Dedifferentiated amniotic fluid mesenchymal stem cell (primary cell): ENCODE measurements around the gene ZRANB3.

Source experiments
- DNase-seq: peaks from one replicate; pipeline ENCODE4 v3.0.0-alpha.2; 2016; ENCODE audit errors: extremely low spot score

Gene ZRANB3

GRCh38 chr2:135252805-135253458, 278.1 kb downstream of the ZRANB3 start:
- no peak for DNase-seq

- no peak for DNase-seq
Measured at GRCh38 chr2:135248611-135249010, 282.4 kb downstream of the ZRANB3 start.

- DNase-seq = no peak
Measured at GRCh38 chr2:135246711-135247270, 284.2 kb downstream of the ZRANB3 start.

- no peak for DNase-seq
Measured at GRCh38 chr2:135245071-135245470, 285.9 kb downstream of the ZRANB3 start.

- DNase-seq = no peak
Measured at GRCh38 chr2:135238651-135239050, 292.4 kb downstream of the ZRANB3 start.

GRCh38 chr2:135230150-135230549, 300.9 kb downstream of the ZRANB3 start:
- no peak for DNase-seq

GRCh38 chr2:135227386-135227785, 303.6 kb downstream of the ZRANB3 start:
- DNase-seq = no peak

GRCh38 chr2:135226961-135227360, 304.1 kb downstream of the ZRANB3 start:
- DNase-seq = peak; percentile 22

GRCh38 chr2:135225781-135226180, 305.2 kb downstream of the ZRANB3 start:
- no peak for DNase-seq

GRCh38 chr2:135219226-135219625, 311.8 kb downstream of the ZRANB3 start:
- DNase-seq = no peak

- DNase-seq = no peak
Measured at GRCh38 chr2:135218426-135218825, 312.6 kb downstream of the ZRANB3 start.

- DNase-seq = no peak
Measured at GRCh38 chr2:135212757-135213156, 318.3 kb downstream of the ZRANB3 start.

- DNase-seq = no peak
Measured at GRCh38 chr2:135208016-135208415, 323.0 kb downstream of the ZRANB3 start.

GRCh38 chr2:135203944-135204343, 327.1 kb downstream of the ZRANB3 start:
- DNase-seq = no peak

GRCh38 chr2:135202751-135203150, 328.3 kb downstream of the ZRANB3 start:
- DNase-seq = no peak

GRCh38 chr2:135198481-135198880, 332.5 kb downstream of the ZRANB3 start:
- no peak for DNase-seq

- DNase-seq = no peak
Measured at GRCh38 chr2:135190799-135191198, 340.2 kb downstream of the ZRANB3 start.

- no peak for DNase-seq
Measured at GRCh38 chr2:135189148-135189547, 341.9 kb downstream of the ZRANB3 start.

- no peak for DNase-seq
Measured at GRCh38 chr2:135187270-135187669, 343.7 kb downstream of the ZRANB3 start.

- no peak for DNase-seq
Measured at GRCh38 chr2:135186054-135186453, 345.0 kb downstream of the ZRANB3 start.

- no peak for DNase-seq
Measured at GRCh38 chr2:135183822-135184221, 347.2 kb downstream of the ZRANB3 start.

- no peak for DNase-seq
Measured at GRCh38 chr2:135182601-135183000, 348.4 kb downstream of the ZRANB3 start.

- DNase-seq = no peak
Measured at GRCh38 chr2:135182190-135182589, 348.8 kb downstream of the ZRANB3 start.

GRCh38 chr2:135179689-135180088, 351.3 kb downstream of the ZRANB3 start:
- DNase-seq = no peak
